Measurements from ENCODE around the gene SYT8. TPM values are rescaled to one million over a fixed set of nuclear protein-coding genes. Genes with fewer than 3 reads are reported as not detected.

The SYT8 gene
- total and polyA plus RNA-seq, 2 experiments from 2014 or later: not detected

GRCh38 chr11:1792461-1792860 is 42.3 kb upstream of the SYT8 start:
- in situ Hi-C loops (cut with MboI): no loop called here
- Histone ChIP-seq H3K9me3 (ENCODE audit: low read depth) (no peaks in the 10 kb centered on the region), H3K4me2 (ENCODE audit: unreplicated experiment) (no peak overlapping the region), H3K79me2 (ENCODE audit: insufficient read depth) (no peaks in the 10 kb centered on the region), H3K9me2 (ENCODE audit: insufficient read depth) (no peaks in the 10 kb centered on the region), H3K27ac (no peak overlapping the region), H3F3A (ENCODE audit: insufficient read depth) (no peaks in the 10 kb centered on the region), H3K9ac (no peak overlapping the region), H3K4me1 (ENCODE audit: insufficient read depth) (no peaks in the 10 kb centered on the region), H2AFZ (no peak overlapping the region), H3K4me3 (no peak overlapping the region), H4K20me1 (ENCODE audit: insufficient read depth) (no peaks in the 10 kb centered on the region), H3K27me3 (replicated peaks; ENCODE audit: insufficient read depth) (peaks cover 71% of the 10 kb centered on the region), H3K36me3 (ENCODE audit: low read depth) (no peaks in the 10 kb centered on the region)
- WGBS, 2 experiments (ENCODE audit: low coverage in 1 of 2, low lambda C conversion rate in 2 of 2, missing lambda C conversion rate in 2 of 2): 66 to 70% methylated on average over 12 of the region's 12 CpGs
- no peak for DNase-seq
- no peak for TF ChIP-seq EZH2 (IDR thresholded peaks at IDR 0.05; ENCODE audit: insufficient read depth, poor library complexity, severe bottlenecking)
- TF ChIP-seq EZH2phosphoT487 (IDR thresholded peaks at IDR 0.05; ENCODE audit: insufficient read depth, low read depth): no peak

- peaks cover 74% of the 10 kb centered on the region for H3K27me3 ChIP-seq (replicated peaks; ENCODE audit: insufficient read depth)
- no peak overlapping the region for H3K27ac ChIP-seq
- no peaks in the 10 kb centered on the region for H4K20me1 ChIP-seq (ENCODE audit: insufficient read depth)
- no peaks in the 10 kb centered on the region for H3K9me2 ChIP-seq (ENCODE audit: insufficient read depth)
- H3F3A ChIP-seq (ENCODE audit: insufficient read depth): no peaks in the 10 kb centered on the region
- TF ChIP-seq EZH2 (IDR thresholded peaks at IDR 0.05; ENCODE audit: insufficient read depth, poor library complexity, severe bottlenecking): no peak
- TF ChIP-seq EZH2phosphoT487 (IDR thresholded peaks at IDR 0.05; ENCODE audit: insufficient read depth, low read depth): no peak
- WGBS, 2 experiments (ENCODE audit: low coverage in 1 of 2, low lambda C conversion rate in 2 of 2, missing lambda C conversion rate in 2 of 2): 30 to 35% methylated on average over 3 of the region's 3 CpGs
- H3K79me2 ChIP-seq (ENCODE audit: insufficient read depth): no peaks in the 10 kb centered on the region
- DNase-seq: no peak
- no peaks in the 10 kb centered on the region for H3K4me1 ChIP-seq (ENCODE audit: insufficient read depth)
- no peak overlapping the region for H2AFZ ChIP-seq
- H3K4me3 ChIP-seq: no peak overlapping the region
- H3K36me3 ChIP-seq (ENCODE audit: low read depth): no peaks in the 10 kb centered on the region
- no peak overlapping the region for H3K9ac ChIP-seq
- no peak overlapping the region for H3K4me2 ChIP-seq (ENCODE audit: unreplicated experiment)
- in situ Hi-C loops (cut with MboI): no loop called here
- H3K9me3 ChIP-seq (ENCODE audit: low read depth): no peaks in the 10 kb centered on the region
Measured at GRCh38 chr11:1793081-1793480, 41.7 kb upstream of the SYT8 start.

- H3K4me2 ChIP-seq (ENCODE audit: unreplicated experiment): no peak overlapping the region
- TF ChIP-seq EZH2 (IDR thresholded peaks at IDR 0.05; ENCODE audit: insufficient read depth, poor library complexity, severe bottlenecking): no peak
- no peak for TF ChIP-seq EZH2phosphoT487 (IDR thresholded peaks at IDR 0.05; ENCODE audit: insufficient read depth, low read depth)
- no peak overlapping the region for H3K4me3 ChIP-seq
- H2AFZ ChIP-seq: no peak overlapping the region
- no peaks in the 10 kb centered on the region for H3K36me3 ChIP-seq (ENCODE audit: low read depth)
- no peaks in the 10 kb centered on the region for H3K4me1 ChIP-seq (ENCODE audit: insufficient read depth)
- H3F3A ChIP-seq (ENCODE audit: insufficient read depth): no peaks in the 10 kb centered on the region
- H3K9me2 ChIP-seq (ENCODE audit: insufficient read depth): no peaks in the 10 kb centered on the region
- H3K27me3 ChIP-seq (replicated peaks; ENCODE audit: insufficient read depth): peaks cover 57% of the 10 kb centered on the region
- no peaks in the 10 kb centered on the region for H3K9me3 ChIP-seq (ENCODE audit: low read depth)
- no peak overlapping the region for H3K9ac ChIP-seq
- in situ Hi-C loops (cut with MboI): no loop called here
- H3K27ac ChIP-seq: no peak overlapping the region
- no peaks in the 10 kb centered on the region for H4K20me1 ChIP-seq (ENCODE audit: insufficient read depth)
- WGBS, 2 experiments (ENCODE audit: low coverage in 1 of 2, low lambda C conversion rate in 2 of 2, missing lambda C conversion rate in 2 of 2): 45 to 52% methylated on average over 12 of the region's 12 CpGs
- H3K79me2 ChIP-seq (ENCODE audit: insufficient read depth): no peaks in the 10 kb centered on the region
- no peak for DNase-seq
Measured at GRCh38 chr11:1796413-1797011, 38.3 kb upstream of the SYT8 start.

GRCh38 chr11:1797391-1798125 is 37.2 kb upstream of the SYT8 start:
- in situ Hi-C loops (cut with MboI): no loop called here
- Histone ChIP-seq H3K9me3 (ENCODE audit: low read depth) (no peaks in the 10 kb centered on the region), H2AFZ (no peak overlapping the region), H3K4me2 (ENCODE audit: unreplicated experiment) (no peak overlapping the region), H3K9ac (no peak overlapping the region), H4K20me1 (ENCODE audit: insufficient read depth) (no peaks in the 10 kb centered on the region), H3K4me3 (no peak overlapping the region), H3K36me3 (ENCODE audit: low read depth) (no peaks in the 10 kb centered on the region), H3K27me3 (replicated peaks; ENCODE audit: insufficient read depth) (peaks cover 47% of the 10 kb centered on the region), H3K4me1 (ENCODE audit: insufficient read depth) (no peaks in the 10 kb centered on the region), H3K79me2 (ENCODE audit: insufficient read depth) (no peaks in the 10 kb centered on the region), H3F3A (ENCODE audit: insufficient read depth) (no peaks in the 10 kb centered on the region), H3K9me2 (ENCODE audit: insufficient read depth) (no peaks in the 10 kb centered on the region), H3K27ac (no peak overlapping the region)
- TF ChIP-seq EZH2phosphoT487 (IDR thresholded peaks at IDR 0.05; ENCODE audit: insufficient read depth, low read depth) (no peak), EZH2 (IDR thresholded peaks at IDR 0.05; ENCODE audit: insufficient read depth, poor library complexity, severe bottlenecking) (no peak)
- no peak for DNase-seq
- 62 to 68% methylated on average over 14 of the region's 14 CpGs for WGBS, 2 experiments (ENCODE audit: low coverage in 1 of 2, low lambda C conversion rate in 2 of 2, missing lambda C conversion rate in 2 of 2)

Measured in GM23248 (cell line).